Muscle of back (tissue), 11 donors: ENCODE measurements around the gene USP20. TPM values are rescaled to one million over a fixed set of nuclear protein-coding genes. Genes with fewer than 3 reads are reported as not detected.

Experiments
- DNase-seq, 3 donors: peaks; one replicate each; pipeline versions ENCODE4 v3.0.0 to v3.0.0-alpha.2; 2013
- polyA plus RNA-seq, 10 donors: library from polyadenylated mRNA; unstranded; fragments of 120-200 nt; gene quantifications; one replicate each; pipeline ENCODE4 v1.2.1, GENCODE V29; 2013; ENCODE audit not compliant: insufficient read length in 10 of 10

USP20 gene
- polyA plus RNA-seq, 10 donors: 9.2 to 14.4 (median 12.5) TPM

DNA sequence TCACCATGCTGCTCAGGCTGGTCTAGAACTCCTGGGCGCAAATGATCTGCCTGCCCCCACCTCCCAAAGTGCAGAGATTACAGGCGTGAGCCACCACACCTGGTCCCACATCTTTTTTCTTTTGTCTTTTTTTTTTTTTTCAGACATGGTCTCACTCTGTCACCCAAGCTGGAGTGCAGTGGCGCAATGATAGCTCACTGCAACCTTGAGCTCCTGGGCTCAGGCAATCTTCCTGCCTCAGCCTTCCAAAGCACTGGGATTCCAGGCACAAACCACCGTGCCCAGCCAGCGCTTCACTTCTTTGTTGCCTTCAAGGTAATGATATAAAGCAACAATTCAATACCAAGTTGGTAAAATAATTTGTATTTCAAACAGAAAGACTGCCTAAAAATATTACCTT is 78.8 kb downstream of the USP20 start:
- no peak for DNase-seq

DNA sequence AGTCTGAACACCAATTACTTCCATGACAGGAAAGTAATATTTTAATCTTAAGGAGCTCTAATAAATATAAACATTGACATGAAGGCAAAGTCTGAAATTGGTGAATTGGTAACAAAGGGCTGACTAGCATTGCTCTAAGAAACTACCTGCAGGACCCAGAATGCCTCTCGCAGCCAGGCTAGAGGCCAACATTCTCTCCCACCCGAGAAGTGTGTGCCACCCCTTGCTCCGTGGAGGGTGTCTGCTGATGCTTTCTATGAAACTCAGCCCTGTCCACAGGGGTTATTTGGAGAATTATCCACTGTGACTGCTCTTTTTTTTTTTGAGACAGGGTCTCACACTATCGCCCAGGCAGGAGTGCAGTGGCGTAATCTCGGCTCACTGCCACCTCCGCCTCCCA is 81.4 kb downstream of the USP20 start:
- DNase-seq: no peak

DNA sequence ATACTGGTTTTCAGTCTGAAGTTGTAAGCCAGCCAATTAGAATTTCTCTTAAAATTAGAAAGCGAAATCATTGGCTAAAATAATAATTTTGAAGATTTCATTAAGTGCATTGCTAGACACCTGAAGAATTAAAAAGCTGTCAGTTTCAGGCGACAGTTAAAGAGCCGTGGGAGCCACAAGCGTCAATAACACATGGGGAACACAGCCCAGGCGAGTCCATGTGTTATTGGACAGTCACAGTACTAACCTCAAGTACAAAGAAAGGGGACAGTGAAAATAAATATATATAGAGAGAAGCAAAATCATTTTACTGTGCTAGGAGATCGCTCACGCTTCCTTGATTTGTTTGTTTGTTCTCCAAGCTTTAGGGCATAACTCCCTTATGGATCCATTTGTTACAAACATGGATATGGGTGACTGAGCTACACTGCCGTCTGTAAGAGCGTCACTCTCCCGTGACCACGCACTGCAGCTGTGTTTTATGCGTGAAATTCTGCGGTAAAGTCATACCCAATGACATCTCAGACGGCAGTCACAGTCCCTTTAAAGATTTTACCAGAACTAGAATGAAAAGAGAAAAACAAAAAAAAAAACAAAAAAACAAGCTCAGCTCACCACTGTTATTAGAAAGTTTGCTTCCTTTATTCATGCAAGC is 83.2 kb downstream of the USP20 start:
- no peak for DNase-seq

DNA sequence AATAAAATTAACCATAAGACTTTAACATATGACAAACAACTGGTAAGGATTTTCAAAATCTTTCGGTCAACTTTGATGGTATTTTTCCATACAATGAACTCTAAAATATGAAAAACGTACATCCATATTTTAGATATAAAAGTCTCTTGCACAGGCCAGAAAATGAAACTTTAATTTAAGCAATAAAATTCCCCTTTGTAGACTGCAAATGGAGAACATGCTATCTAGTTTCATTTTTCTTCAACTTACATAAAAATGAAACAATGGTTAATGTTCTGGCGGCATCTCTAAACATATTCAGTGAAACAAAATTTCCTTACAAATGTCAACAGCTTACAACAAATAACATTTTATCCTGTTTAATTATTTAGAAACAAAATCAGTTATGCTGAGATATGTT is 84.0 kb downstream of the USP20 start:
- no peak for DNase-seq

DNA sequence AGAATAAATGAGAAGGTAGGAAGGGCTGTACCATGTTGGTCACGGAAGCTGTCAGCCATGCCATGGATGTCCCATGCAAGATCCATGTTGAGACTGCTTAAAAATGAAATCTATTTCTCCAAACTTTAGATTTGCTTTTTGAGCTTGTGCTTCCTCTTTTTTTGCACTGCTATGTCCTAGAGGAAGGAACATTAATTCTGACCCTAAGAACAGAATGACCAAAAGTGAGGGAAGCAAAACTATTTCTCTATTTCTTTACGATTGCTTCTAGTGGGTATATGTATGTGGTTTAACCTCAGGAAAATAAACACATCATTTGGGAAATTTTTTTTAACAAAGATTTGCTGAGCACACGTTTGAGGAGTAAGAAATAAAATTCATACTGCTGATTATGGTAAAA is 84.6 kb downstream of the USP20 start:
- no peak for DNase-seq

DNA sequence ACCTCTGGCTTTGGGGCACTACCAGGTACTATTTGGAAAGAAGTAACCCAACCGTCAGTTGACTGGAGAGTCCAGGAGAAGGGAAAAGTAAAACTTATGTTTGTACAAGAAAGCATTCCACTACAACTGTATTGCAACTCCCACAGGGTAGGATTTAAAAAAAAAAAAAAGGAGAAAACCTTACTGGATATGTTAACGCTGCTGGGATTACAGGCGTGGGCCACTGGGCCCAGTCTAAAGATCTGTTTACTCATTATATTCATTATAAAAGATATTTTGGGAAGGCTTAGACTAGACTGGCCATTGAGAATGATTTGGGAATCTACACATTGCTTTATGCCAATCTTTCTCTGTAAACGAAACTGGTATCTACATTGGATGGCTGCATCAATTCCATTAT is 86.6 kb downstream of the USP20 start:
- DNase-seq: no peak

DNA sequence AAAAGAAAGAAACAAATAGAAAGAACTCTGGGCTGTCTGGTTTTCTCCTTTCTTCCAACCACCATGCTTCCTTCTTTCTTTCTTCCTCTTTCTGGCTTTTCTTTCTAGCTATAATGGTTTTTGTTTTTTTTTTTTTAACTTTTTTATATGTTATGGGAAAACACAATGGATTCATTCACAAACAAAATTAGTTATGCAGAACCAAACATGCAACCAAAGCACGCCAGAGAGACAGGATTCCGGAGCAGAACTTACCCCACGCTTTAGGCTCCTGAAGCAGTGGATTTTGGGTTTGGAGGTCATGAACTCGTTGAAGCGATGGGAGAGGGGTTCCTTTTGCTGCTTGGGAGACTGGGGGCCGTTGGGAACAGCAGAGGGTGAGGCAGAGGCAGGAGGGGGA is 88.3 kb downstream of the USP20 start:
- DNase-seq: no peak

DNA sequence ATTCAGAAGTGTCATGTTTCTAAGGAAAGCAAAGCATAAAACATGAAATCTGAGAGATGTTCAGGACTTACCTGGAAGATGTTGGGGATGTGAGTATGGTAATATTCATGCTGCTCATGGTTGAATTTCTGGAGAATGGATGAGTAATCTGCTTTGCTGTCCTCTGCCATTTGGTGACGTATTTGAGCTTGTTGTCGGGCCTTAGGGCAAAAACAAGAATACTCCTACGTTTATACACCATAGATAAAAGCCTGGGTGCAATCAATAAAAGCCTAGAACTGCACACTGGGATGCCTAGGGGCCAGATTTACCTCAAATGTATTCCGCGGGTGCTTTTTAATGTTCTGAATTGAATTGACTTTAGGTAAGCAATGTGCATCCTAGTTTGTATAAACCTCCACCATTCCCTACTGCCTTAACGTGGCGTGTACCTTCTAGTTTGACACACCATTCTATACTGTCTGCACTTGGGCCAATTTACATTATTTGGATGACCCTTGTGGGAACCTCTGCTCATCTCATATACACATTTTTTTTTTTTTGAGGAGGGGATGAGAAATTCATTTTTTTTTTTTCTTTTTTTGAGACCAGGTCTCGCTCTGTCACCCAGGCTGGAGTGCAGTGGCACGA is 94.4 kb downstream of the USP20 start:
- no peak for DNase-seq

DNA sequence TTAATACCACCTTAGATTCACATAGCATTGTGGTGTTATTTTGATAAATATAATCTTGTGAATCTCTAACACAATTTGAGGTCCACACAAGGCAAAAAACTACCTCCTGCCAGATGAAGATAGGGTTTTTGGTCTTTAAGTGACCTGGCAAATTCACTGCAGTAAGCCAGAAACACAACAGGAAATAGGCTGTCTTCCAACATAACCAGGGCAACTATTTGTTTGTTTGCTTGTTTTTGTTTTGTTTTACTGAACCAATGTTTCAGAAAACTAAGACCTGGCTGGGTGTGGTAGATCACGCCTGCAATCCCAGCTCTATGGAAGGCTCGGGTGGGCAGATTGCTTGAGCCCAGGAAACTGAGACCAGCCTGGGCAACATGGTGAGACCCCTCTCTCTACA is 95.5 kb downstream of the USP20 start:
- DNase-seq: no peak

Other genes starting within 250 kb of the USP20 start
- under 1 TPM in 2 of 10 donors, not detected in 8; 0.17 to 0.18 TPM for gene C9orf50, start 214.4 kb upstream of the USP20 start, polyA plus RNA-seq
- 10 to 100 TPM; 26.6 to 37.8 (median 34.4) TPM for gene NTMT1, start 209.3 kb upstream of the USP20 start, polyA plus RNA-seq
- 10 to 100 TPM; 10.6 to 13.8 (median 11.9) TPM for gene ASB6, start 193.3 kb upstream of the USP20 start, polyA plus RNA-seq
- gene PRRX2, start 169.8 kb upstream of the USP20 start, polyA plus RNA-seq: 1 to 10 TPM; 1.7 to 9.3 (median 3.9) TPM
- gene PTGES, start 82.4 kb upstream of the USP20 start, polyA plus RNA-seq: 10 to 100 TPM in 2 of 10 donors, 1 to 10 TPM in 8; 6.3 to 14.3 (median 8.2) TPM
- 10 to 100 TPM; 13.0 to 17.8 (median 15.4) TPM for gene TOR1B, start 32.3 kb upstream of the USP20 start, polyA plus RNA-seq
- gene TOR1A, start 11.3 kb upstream of the USP20 start, polyA plus RNA-seq: 10 to 100 TPM; 22.7 to 31.1 (median 24.9) TPM
- gene C9orf78, start 183 bp upstream of the USP20 start, polyA plus RNA-seq: 10 to 100 TPM; 37.3 to 59.1 (median 52.0) TPM
- gene FNBP1, start 207.7 kb downstream of the USP20 start, polyA plus RNA-seq: 10 to 100 TPM; 17.7 to 22.8 (median 21.2) TPM
- gene GPR107, start 218.4 kb downstream of the USP20 start, polyA plus RNA-seq: 10 to 100 TPM; 30.9 to 40.3 (median 35.8) TPM